Type B pancreatic cell (in vitro differentiated cells): ENCODE data around the gene BAIAP2. TPM values are rescaled to one million over a fixed set of nuclear protein-coding genes. Genes with fewer than 3 reads are reported as not detected.

ENCODE experiments used
- DNase-seq: peaks from one replicate; pipeline ENCODE4 v3.0.0; 2021; ENCODE audit warnings: mixed read lengths; ENCODE audit not compliant: unreplicated experiment; ENCODE audit errors: extremely low spot score
- H3K27ac Mint-ChIP-seq: 2 replicates; pipeline ENCODE4 v1.8.0; 2021; ENCODE audit warnings: mild to moderate bottlenecking, mixed read lengths
- H3K27me3 Mint-ChIP-seq: 2 replicates; pipeline ENCODE4 v1.8.0; 2021; ENCODE audit warnings: mixed read lengths
- H3K36me3 Mint-ChIP-seq: 2 replicates; pipeline ENCODE4 v1.8.0; 2021; ENCODE audit warnings: mixed read lengths
- H3K4me1 Mint-ChIP-seq: one replicate; pipeline ENCODE4 v1.8.0; 2021; ENCODE audit warnings: mixed read lengths; ENCODE audit not compliant: unreplicated experiment
- H3K4me3 Mint-ChIP-seq: 2 replicates; pipeline ENCODE4 v1.8.0; 2021; ENCODE audit warnings: mild to moderate bottlenecking, mixed read lengths
- H3K9me3 Mint-ChIP-seq: 2 replicates; pipeline ENCODE4 v1.8.0; 2021; ENCODE audit warnings: mixed read lengths
- CTCF ChIP-seq: fragments of 200-600 bp; sonication (generic); conservative IDR thresholded peaks from 2 replicates; pipeline ENCODE4 v1.5.0; 2021; ENCODE audit warnings: antibody characterized with exemption, mild to moderate bottlenecking
- total RNA-seq: library from RNA; stranded (reverse); gene quantifications from 2 replicates; pipeline ENCODE4 v1.2.1, GENCODE V29; 2021; ENCODE audit warnings: low replicate concordance

BAIAP2 gene
- total RNA-seq, 1 donor from 2014 or later = 62.7 TPM

DNA sequence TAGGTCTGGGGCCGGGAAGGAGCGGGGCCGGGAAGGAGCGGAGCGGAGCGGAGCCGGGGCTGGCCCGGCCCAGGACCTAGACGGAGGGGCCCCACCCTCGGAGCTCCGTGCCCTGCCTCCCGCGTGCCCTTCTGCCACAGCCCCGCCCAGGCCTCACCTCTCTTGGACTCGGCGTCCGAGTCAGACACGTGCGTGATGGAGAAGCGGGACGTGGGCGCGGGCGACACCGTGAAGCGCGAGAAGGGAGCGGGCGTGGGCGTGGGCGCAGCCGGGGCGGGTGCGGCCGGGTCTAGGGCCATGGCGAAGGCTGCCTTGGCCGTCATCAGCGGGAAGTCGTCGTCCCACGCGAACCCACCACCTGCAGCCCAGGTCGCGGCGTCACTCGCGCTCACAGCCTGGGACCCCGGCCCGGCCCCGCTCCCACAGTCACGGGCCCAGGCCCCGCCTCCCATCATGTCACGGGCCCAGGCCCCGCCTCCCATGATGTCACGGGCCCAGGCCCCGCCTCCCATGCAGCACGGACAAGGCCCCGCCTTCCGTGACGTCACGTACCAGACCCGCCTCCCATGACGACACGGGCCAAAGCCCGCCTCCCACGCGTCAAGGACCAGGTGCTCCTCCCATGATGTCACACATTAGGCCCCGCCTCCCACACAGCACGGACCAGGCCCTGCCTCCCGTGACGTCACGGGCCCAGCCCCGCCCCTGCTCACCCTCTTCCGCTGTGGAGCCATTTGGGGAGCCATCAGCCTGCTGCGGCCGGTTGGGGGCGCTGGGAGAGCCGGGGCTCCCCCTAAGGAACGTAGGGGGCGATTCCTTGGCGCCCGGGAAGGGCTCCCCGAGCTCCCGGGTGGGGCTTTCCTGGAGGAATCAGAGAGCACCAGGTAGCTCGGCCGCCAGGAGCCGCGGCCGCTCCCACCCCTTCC is 84.5 kb downstream of the BAIAP2 start:
- Mint-ChIP-seq H3K4me3 (peak overlapping the region; percentile 83), H3K27ac (peak overlapping the region; percentile 88), H3K9me3 (no peaks in the 10 kb centered on the region), H3K36me3 (no peaks in the 10 kb centered on the region), H3K27me3 (no peaks in the 10 kb centered on the region), H3K4me1 (peaks cover 9% of the 10 kb centered on the region)
- TF ChIP-seq CTCF = peak; percentile 21
- peak; percentile 91 for DNase-seq

- Mint-ChIP-seq H3K9me3 (no peaks in the 10 kb centered on the region), H3K27me3 (no peaks in the 10 kb centered on the region), H3K36me3 (no peaks in the 10 kb centered on the region), H3K4me3 (no peak overlapping the region), H3K27ac (no peak overlapping the region), H3K4me1 (peaks cover 9% of the 10 kb centered on the region)
- no peak for DNase-seq
- TF ChIP-seq CTCF = no peak
Measured at GRCh38 chr17:81120149-81120484, 85.2 kb downstream of the BAIAP2 start.

DNA sequence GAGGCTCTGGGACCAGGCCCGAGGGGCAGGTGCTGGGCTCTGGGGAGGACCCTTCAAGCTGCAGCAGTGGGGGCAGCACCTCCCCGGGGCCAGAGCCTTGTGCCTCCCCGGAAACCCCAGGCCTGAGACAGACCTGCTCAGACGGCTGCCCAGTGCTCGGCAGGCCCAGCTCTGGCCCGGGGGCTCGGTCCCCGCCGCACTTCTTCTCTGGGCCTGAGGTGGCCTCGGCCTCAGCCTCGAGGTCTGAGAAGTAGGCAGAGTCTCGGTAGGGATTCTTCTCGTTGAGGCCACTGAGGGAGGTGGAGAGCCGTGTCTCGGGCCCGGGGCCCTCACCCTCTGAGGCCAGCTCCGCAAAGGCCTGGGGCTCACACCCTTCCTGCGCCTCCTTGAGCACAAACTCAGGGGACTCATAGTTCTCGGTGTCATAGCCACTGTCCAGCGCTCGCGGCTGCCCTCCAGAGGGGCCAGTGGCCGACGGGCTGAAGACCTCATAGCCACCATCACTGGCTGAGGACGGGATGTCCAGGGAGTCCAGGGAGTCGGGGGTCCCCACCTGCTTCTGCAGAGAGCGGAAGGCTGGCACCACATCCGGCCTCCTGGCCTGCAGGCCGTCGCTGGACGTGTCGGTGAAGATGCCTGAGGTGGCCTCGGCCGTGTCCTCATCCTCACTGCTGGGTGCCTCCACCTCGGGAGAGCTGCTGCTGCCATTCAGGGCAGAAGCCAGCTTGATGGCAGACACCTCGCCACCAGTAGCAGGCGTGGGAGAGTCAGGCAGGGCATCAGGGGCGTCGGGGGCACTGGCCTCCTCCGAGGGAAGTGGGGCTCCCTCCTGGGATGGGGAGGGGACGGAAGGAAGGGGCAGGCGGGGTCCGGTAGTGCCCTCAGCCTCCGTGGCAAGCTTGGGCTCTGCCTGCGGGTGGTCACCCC is 86.0 kb downstream of the BAIAP2 start:
- TF ChIP-seq CTCF = no peak
- Mint-ChIP-seq H3K4me3 (no peak overlapping the region), H3K36me3 (no peaks in the 10 kb centered on the region), H3K27me3 (no peaks in the 10 kb centered on the region), H3K4me1 (peaks cover 9% of the 10 kb centered on the region), H3K9me3 (no peaks in the 10 kb centered on the region), H3K27ac (peak overlapping the region; percentile 41)
- DNase-seq = no peak

DNA sequence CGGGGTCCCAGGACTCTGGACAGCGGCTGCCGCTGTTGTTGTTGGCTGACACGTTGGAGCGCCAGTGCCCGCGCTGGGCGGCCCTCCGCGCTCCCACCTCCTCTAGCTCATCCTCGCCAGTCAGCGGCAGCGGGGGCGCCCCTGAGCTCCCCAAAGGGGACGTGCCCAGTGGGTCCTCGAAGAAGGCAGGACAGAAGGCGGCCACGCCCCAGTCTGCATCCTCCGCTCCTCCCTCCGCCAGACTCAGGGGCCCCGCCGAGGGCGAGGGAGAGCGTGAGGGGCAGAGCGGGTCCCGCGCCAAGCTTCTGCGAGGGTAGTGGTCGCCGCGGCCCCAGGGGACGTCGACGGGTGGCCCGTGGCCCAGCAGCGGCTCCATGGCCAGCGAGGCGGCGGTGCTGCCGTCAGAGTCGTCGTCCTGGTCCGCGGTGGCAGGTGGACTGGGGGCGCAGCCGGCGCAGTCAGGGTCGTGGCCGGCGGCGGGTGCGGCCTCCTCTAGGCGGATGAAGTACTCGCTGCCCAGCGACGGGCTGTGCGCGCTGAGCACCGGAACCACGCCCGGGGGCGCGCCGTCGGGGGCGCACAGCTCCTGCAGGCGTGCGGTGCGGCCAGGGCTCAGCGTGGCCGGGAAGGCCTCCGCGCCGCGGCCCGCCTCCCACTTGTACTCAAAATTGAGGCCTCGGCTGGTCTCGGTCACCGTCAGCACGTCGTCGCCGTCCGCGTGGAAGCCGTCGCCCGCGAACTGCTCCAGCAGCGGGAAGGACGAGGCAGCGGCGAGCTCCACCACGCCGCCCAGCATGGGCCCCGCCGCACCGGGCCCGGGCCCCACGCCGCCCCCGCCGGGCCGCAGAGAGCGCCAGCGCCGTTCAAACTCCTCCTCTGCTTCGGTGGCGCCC is 87.1 kb downstream of the BAIAP2 start:
- H3K4me3 Mint-ChIP-seq = no peak overlapping the region
- no peaks in the 10 kb centered on the region for H3K36me3 Mint-ChIP-seq
- H3K27ac Mint-ChIP-seq = no peak overlapping the region
- H3K9me3 Mint-ChIP-seq = no peaks in the 10 kb centered on the region
- no peak for TF ChIP-seq CTCF
- no peaks in the 10 kb centered on the region for H3K27me3 Mint-ChIP-seq
- no peak for DNase-seq
- peaks cover 8% of the 10 kb centered on the region for H3K4me1 Mint-ChIP-seq
